ENCODE data around the gene LRP8.

DNA sequence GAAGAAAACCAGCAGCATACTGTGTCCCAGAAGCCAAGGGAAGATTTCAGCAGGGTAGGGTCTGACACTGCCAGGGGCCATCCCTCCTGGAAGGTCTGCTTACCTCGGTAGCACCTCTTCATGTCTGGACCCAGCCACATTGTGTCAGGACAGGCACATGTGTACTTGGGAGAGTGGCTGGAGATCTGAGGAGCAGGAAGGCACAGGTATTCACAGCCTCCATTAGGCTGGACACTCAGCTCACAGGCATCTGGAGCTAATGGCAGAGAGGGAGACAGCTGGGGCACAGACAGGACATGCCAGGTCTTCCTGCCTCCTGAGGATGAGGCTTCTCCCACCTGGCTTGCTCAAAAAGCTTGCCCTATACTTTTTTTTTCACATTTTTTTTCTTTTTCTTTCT, 69.7 kb downstream of the LRP8 start:
- TF ChIP-seq, protein P1, sequence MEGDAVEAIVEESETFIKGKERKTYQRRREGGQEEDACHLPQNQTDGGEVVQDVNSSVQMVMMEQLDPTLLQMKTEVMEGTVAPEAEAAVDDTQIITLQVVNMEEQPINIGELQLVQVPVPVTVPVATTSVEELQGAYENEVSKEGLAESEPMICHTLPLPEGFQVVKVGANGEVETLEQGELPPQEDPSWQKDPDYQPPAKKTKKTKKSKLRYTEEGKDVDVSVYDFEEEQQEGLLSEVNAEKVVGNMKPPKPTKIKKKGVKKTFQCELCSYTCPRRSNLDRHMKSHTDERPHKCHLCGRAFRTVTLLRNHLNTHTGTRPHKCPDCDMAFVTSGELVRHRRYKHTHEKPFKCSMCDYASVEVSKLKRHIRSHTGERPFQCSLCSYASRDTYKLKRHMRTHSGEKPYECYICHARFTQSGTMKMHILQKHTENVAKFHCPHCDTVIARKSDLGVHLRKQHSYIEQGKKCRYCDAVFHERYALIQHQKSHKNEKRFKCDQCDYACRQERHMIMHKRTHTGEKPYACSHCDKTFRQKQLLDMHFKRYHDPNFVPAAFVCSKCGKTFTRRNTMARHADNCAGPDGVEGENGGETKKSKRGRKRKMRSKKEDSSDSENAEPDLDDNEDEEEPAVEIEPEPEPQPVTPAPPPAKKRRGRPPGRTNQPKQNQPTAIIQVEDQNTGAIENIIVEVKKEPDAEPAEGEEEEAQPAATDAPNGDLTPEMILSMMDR (IDR thresholded peaks at IDR 0.05), result no peak
- no peak for TF ChIP-seq POLR2A (IDR thresholded peaks at IDR 0.05)
- TF ChIP-seq EP300 (IDR thresholded peaks at IDR 0.05), result no peak
- TF ChIP-seq POLR2AphosphoS5 (IDR thresholded peaks at IDR 0.05), result no peak

All from stomach (tissue), 4 donors.